ENCODE measurements around the gene PRKAG2. TPM values are rescaled to one million over a fixed set of nuclear protein-coding genes. Genes with fewer than 3 reads are reported as not detected.

The PRKAG2 gene
- total RNA-seq, 1 donor from 2014 or later = 18.5 TPM

DNA sequence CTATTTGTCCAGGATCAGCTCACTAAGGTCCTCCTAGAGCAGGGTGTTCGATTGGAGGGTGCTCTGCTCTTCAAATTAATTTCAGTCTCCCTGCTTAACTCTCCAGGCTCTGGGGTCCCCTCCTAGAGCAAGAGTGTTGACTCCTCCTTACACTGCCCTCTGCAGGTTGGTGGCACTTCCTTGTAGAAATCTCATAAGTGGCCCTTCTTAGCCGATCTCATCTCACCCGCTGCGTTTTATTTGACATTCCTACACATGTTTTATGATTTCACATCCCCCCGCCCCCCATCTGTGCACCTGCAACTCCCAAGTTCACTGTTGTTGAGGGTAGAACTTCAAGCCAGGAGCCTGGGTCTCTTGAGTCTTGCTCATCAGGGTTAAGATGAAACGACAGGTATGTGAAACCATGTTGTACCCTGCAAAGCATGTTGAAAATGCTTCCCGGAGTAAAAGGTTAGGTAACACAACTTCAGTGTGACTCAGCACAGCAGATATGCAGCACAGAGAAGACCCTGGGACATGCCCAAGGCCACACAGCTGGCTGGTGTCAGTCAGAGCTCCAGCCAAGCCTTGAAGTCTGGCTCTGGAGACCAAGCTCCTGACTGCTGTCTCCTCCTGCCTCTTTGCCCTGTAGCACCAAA lies 171.2 kb downstream of the PRKAG2 start:
- no peak overlapping the region for H3K4me3 Mint-ChIP-seq
- H3K27ac Mint-ChIP-seq = no peak overlapping the region
- intact Hi-C loops (cut with micrococcal nuclease) = no loop called here

GRCh38 chr7:151704960-151705635 lies 171.8 kb downstream of the PRKAG2 start:
- no peak overlapping the region for H3K27ac Mint-ChIP-seq
- H3K36me3 Mint-ChIP-seq (ENCODE audit: low read depth) = no peaks in the 10 kb centered on the region
- peaks cover 3% of the 10 kb centered on the region for H3K27me3 Mint-ChIP-seq (ENCODE audit: insufficient read depth)
- H3K4me3 Mint-ChIP-seq = no peak overlapping the region
- DNase-seq (ENCODE audit: low spot score) = no peak
- H3K4me1 Mint-ChIP-seq (ENCODE audit: low read depth) = no peaks in the 10 kb centered on the region
- intact Hi-C loops (cut with micrococcal nuclease) = no loop called here
- H3K9me3 Mint-ChIP-seq = no peaks in the 10 kb centered on the region

More for the DNA sequence above, 171.2 kb downstream of the PRKAG2 start:
- no peak for DNase-seq (ENCODE audit: low spot score)
- peaks cover 3% of the 10 kb centered on the region for H3K27me3 Mint-ChIP-seq (ENCODE audit: insufficient read depth)
- no peaks in the 10 kb centered on the region for H3K9me3 Mint-ChIP-seq
- no peaks in the 10 kb centered on the region for H3K4me1 Mint-ChIP-seq (ENCODE audit: low read depth)
- no peaks in the 10 kb centered on the region for H3K36me3 Mint-ChIP-seq (ENCODE audit: low read depth)

- Mint-ChIP-seq H3K27me3 (ENCODE audit: insufficient read depth) (peaks cover 3% of the 10 kb centered on the region), H3K27ac (no peak overlapping the region), H3K4me3 (no peak overlapping the region), H3K36me3 (ENCODE audit: low read depth) (no peaks in the 10 kb centered on the region), H3K4me1 (ENCODE audit: low read depth) (no peaks in the 10 kb centered on the region), H3K9me3 (no peaks in the 10 kb centered on the region)
- intact Hi-C loops (cut with micrococcal nuclease) = no loop called here
- DNase-seq (ENCODE audit: low spot score) = no peak
Observed at GRCh38 chr7:151704299-151704959, 172.5 kb downstream of the PRKAG2 start.

DNA sequence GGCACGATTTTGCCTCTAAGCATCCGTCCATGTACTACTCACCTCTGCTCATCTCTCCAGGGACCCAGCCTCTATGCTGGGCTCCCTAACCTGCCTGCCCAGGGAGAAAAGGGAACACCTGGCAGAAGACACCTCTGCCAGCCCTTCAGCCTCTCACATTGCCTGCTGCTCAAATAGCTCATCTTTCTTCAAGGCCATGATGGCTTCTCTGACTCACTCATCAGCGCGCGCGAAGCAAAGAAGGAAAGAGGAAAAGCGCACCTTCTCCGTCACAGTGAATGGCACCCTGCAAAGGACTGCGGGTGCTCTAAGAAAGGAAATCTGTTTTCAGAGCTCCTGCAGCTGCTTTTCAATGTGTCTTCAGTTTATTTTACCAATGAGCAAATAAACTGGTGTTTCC lies 174.0 kb downstream of the PRKAG2 start:
- H3K4me3 Mint-ChIP-seq = no peak overlapping the region
- H3K27me3 Mint-ChIP-seq (ENCODE audit: insufficient read depth) = peaks cover 3% of the 10 kb centered on the region
- H3K9me3 Mint-ChIP-seq = no peaks in the 10 kb centered on the region
- H3K27ac Mint-ChIP-seq = no peak overlapping the region
- no peaks in the 10 kb centered on the region for H3K4me1 Mint-ChIP-seq (ENCODE audit: low read depth)
- DNase-seq (ENCODE audit: low spot score) = no peak
- no peaks in the 10 kb centered on the region for H3K36me3 Mint-ChIP-seq (ENCODE audit: low read depth)
- intact Hi-C loops (cut with micrococcal nuclease) = no loop called here

- Mint-ChIP-seq H3K27ac (no peak overlapping the region), H3K36me3 (ENCODE audit: low read depth) (no peaks in the 10 kb centered on the region), H3K4me1 (ENCODE audit: low read depth) (no peaks in the 10 kb centered on the region), H3K27me3 (ENCODE audit: insufficient read depth) (peaks cover 3% of the 10 kb centered on the region), H3K4me3 (no peak overlapping the region), H3K9me3 (no peaks in the 10 kb centered on the region)
- intact Hi-C loops (cut with micrococcal nuclease) = no loop called here
- no peak for DNase-seq (ENCODE audit: low spot score)
Observed at GRCh38 chr7:151700586-151701165, 176.2 kb downstream of the PRKAG2 start.

DNA sequence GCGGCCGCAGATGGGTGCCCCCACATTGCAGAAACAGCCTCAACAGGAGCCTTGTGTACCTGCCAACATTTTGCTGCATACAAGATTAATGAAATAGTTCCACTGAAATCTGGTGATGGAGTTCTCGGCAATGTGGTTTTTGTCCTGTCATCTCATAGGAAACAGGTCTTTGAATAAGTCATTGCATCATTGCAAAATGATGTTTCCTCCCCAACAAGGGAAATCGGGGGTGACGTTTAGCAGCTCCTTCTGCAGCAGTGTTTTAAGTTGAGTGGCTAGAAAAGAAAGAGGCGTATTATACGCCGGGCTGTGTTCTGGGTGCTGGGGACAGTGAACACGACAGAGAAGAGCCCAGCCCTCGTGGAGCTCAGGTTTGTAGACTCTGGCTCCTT lies 177.0 kb downstream of the PRKAG2 start:
- intact Hi-C loops (cut with micrococcal nuclease) = no loop called here
- Mint-ChIP-seq H3K4me1 (ENCODE audit: low read depth) (no peaks in the 10 kb centered on the region), H3K36me3 (ENCODE audit: low read depth) (no peaks in the 10 kb centered on the region), H3K27ac (no peak overlapping the region), H3K9me3 (no peaks in the 10 kb centered on the region), H3K27me3 (ENCODE audit: insufficient read depth) (no peaks in the 10 kb centered on the region), H3K4me3 (no peak overlapping the region)
- DNase-seq (ENCODE audit: low spot score) = no peak

- intact Hi-C loops (cut with micrococcal nuclease) = no loop called here
- no peaks in the 10 kb centered on the region for H3K27me3 Mint-ChIP-seq (ENCODE audit: insufficient read depth)
- DNase-seq (ENCODE audit: low spot score) = no peak
- no peak overlapping the region for H3K27ac Mint-ChIP-seq
- no peak overlapping the region for H3K4me3 Mint-ChIP-seq
- H3K4me1 Mint-ChIP-seq (ENCODE audit: low read depth) = no peaks in the 10 kb centered on the region
- H3K36me3 Mint-ChIP-seq (ENCODE audit: low read depth) = no peaks in the 10 kb centered on the region
- H3K9me3 Mint-ChIP-seq = no peaks in the 10 kb centered on the region
Observed at GRCh38 chr7:151699147-151699927, 177.6 kb downstream of the PRKAG2 start.

- intact Hi-C loops (cut with micrococcal nuclease) = no loop called here
- H3K27ac Mint-ChIP-seq = no peak overlapping the region
Observed at GRCh38 chr7:151697942-151698341, 179.0 kb downstream of the PRKAG2 start.

GRCh38 chr7:151697515-151697895 lies 179.4 kb downstream of the PRKAG2 start:
- intact Hi-C loops (cut with micrococcal nuclease) = no loop called here
- H3K9me3 Mint-ChIP-seq = no peaks in the 10 kb centered on the region

More at GRCh38 chr7:151697942-151698341, 179.0 kb downstream of the PRKAG2 start:
- Mint-ChIP-seq H3K4me3 (no peak overlapping the region), H3K27me3 (ENCODE audit: insufficient read depth) (no peaks in the 10 kb centered on the region), H3K9me3 (no peaks in the 10 kb centered on the region), H3K4me1 (ENCODE audit: low read depth) (no peaks in the 10 kb centered on the region), H3K36me3 (ENCODE audit: low read depth) (no peaks in the 10 kb centered on the region)
- no peak for DNase-seq (ENCODE audit: low spot score)

GRCh38 chr7:151696721-151697514 lies 180.0 kb downstream of the PRKAG2 start:
- DNase-seq (ENCODE audit: low spot score) = no peak
- H3K27me3 Mint-ChIP-seq (ENCODE audit: insufficient read depth) = no peaks in the 10 kb centered on the region
- no peaks in the 10 kb centered on the region for H3K36me3 Mint-ChIP-seq (ENCODE audit: low read depth)
- intact Hi-C loops (cut with micrococcal nuclease) = no loop called here
- H3K9me3 Mint-ChIP-seq = no peaks in the 10 kb centered on the region
- H3K27ac Mint-ChIP-seq = no peak overlapping the region
- H3K4me3 Mint-ChIP-seq = no peak overlapping the region
- no peaks in the 10 kb centered on the region for H3K4me1 Mint-ChIP-seq (ENCODE audit: low read depth)

More at GRCh38 chr7:151697515-151697895, 179.4 kb downstream of the PRKAG2 start:
- no peak for DNase-seq (ENCODE audit: low spot score)
- Mint-ChIP-seq H3K4me1 (ENCODE audit: low read depth) (no peaks in the 10 kb centered on the region), H3K36me3 (ENCODE audit: low read depth) (no peaks in the 10 kb centered on the region), H3K27ac (no peak overlapping the region), H3K27me3 (ENCODE audit: insufficient read depth) (no peaks in the 10 kb centered on the region), H3K4me3 (no peak overlapping the region)

DNA sequence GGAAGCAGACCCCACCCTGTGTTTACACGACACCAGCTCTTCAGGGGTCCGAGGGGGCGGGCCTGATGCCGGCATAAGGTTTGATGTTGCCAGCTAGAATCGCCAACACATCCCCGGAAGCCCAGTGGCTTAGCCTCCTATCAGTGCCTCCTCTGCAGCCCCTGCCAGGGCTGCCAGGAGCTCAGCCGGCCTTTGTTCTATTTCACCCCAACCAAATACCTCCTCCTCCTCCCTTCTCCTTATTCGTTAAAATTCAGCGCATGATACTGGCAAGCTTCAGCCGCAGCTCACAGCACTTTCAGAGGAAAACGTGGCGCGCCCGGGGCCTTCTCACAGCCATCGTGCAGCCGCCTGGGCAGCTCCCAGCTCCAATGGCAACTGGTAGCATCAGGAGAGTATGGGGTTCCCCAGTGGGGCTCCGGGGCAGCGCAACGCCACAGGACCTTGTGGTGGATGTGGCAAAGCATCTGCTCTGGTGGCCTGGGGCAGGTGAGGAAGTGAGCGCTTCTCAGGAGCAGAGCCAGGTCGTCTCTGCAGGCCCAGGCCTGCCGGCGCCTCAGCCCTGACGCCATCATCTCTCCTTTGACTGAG lies 180.9 kb downstream of the PRKAG2 start:
- DNase-seq (ENCODE audit: low spot score) = no peak

More for the DNA sequence above, 180.9 kb downstream of the PRKAG2 start:
- H3K27me3 Mint-ChIP-seq (ENCODE audit: insufficient read depth) = no peaks in the 10 kb centered on the region
- H3K4me1 Mint-ChIP-seq (ENCODE audit: low read depth) = no peaks in the 10 kb centered on the region
- no peak overlapping the region for H3K4me3 Mint-ChIP-seq
- H3K27ac Mint-ChIP-seq = no peak overlapping the region
- no peaks in the 10 kb centered on the region for H3K36me3 Mint-ChIP-seq (ENCODE audit: low read depth)
- H3K9me3 Mint-ChIP-seq = no peaks in the 10 kb centered on the region
- intact Hi-C loops (cut with micrococcal nuclease) = no loop called here
